SK-N-SH (cell line): ENCODE results near the gene YARS1. TPM values are rescaled to one million over a fixed set of nuclear protein-coding genes. Genes with fewer than 3 reads are reported as not detected.
A peak's percentile ranks its signal among the peaks of the same experiment; 100 is the strongest.

Experiments
- CTCF ChIA-PET: fragments of 300-600, 350-600 bp; formaldehyde crosslinking; extraction: SDS; loops from one replicate; lab custom pipeline; 2021; lab: Yijun Ruan, JAX
- POLR2A ChIA-PET: fragments of 350-600 bp; sonication (Branson Sonifier 250); formaldehyde crosslinking; extraction: SDS; loops from one replicate; lab custom pipeline; 2020; ENCODE audit warnings: antibody characterized with exemption, inconsistent platforms; lab: Yijun Ruan, JAX
- DNase-seq: peaks from one replicate; pipeline ENCODE4 v3.0.0; 2012
- H2AFZ ChIP-seq: fragments of 200-600 bp; sonication (generic); 2 replicates; pipeline ENCODE4 v1.8.1; 2016; ENCODE audit warnings: antibody characterized with exemption, mild to moderate bottlenecking, low read depth
- H3F3A ChIP-seq: fragments of 200-600 bp; sonication (generic); replicated peaks from 2 replicates; pipeline ENCODE3; 2016; ENCODE audit warnings: antibody characterized with exemption, mild to moderate bottlenecking; ENCODE audit not compliant: insufficient read depth
- H3K27ac ChIP-seq, 2 experiments: fragments of 200-500 bp in 1 of 2; fragments of 200-600 bp in 1 of 2; sonication (Bioruptor generic) in 1 of 2; sonication (generic), shearing (Covaris generic) in 1 of 2; 2 replicates each; pipeline versions ENCODE4 v1.5.1 to v1.6.1; 2014 to 2016; ENCODE audit warnings: low read depth in 2 of 2, inconsistent platforms in 1 of 2, low read length in 1 of 2, mild to moderate bottlenecking in 1 of 2, mixed read lengths in 1 of 2
- H3K27me3 ChIP-seq: fragments of 200-600 bp; sonication (generic), shearing (Covaris generic); 2 replicates; pipeline ENCODE4 v1.6.1; 2016; ENCODE audit warnings: mixed run types; ENCODE audit not compliant: insufficient read depth
- H3K36me3 ChIP-seq, 2 experiments: fragments of 200-500 bp in 1 of 2; fragments of 200-600 bp in 1 of 2; sonication (Bioruptor generic) in 1 of 2; sonication (generic) in 1 of 2; replicated peaks in 1 of 2; 2 replicates each; pipeline versions ENCODE3 to v1.5.1; 2014 to 2016; ENCODE audit warnings: low read length in 1 of 2, mild to moderate bottlenecking in 1 of 2; ENCODE audit not compliant: insufficient read depth in 2 of 2, control insufficient read depth in 1 of 2
- H3K4me1 ChIP-seq, 2 experiments: fragments of 200-500 bp in 1 of 2; fragments of 200-600 bp in 1 of 2; sonication (Bioruptor generic) in 1 of 2; sonication (generic), shearing (Covaris generic) in 1 of 2; 2 replicates each; pipeline versions ENCODE4 v1.5.1 to v1.6.1; 2014 to 2016; ENCODE audit warnings: low read depth in 1 of 2, low read length in 1 of 2, mixed run types in 1 of 2; ENCODE audit not compliant: insufficient read depth in 2 of 2, control insufficient read depth in 1 of 2
- H3K4me2 ChIP-seq: fragments of 200-600 bp; sonication (generic), shearing (Covaris generic); 2 replicates; pipeline ENCODE4 v1.6.1; 2017; ENCODE audit warnings: mixed run types
- H3K4me3 ChIP-seq, 2 experiments: fragments of 200-500 bp in 1 of 2; fragments of 200-600 bp in 1 of 2; sonication (Bioruptor generic) in 1 of 2; sonication (generic), shearing (Covaris generic) in 1 of 2; 2 replicates each; pipeline versions ENCODE4 v1.5.1 to v1.8.1; 2014 to 2016; ENCODE audit warnings: low read depth in 2 of 2, inconsistent platforms in 1 of 2, low read length in 1 of 2, mild to moderate bottlenecking in 1 of 2, mixed read lengths in 1 of 2, moderate library complexity in 1 of 2
- H3K79me2 ChIP-seq: fragments of 200-600 bp; sonication (generic); 2 replicates; pipeline ENCODE4 v1.8.1; 2017; ENCODE audit warnings: mild to moderate bottlenecking; ENCODE audit not compliant: insufficient read depth
- H3K9ac ChIP-seq: fragments of 200-600 bp; sonication (generic); 2 replicates; pipeline ENCODE4 v1.6.1; 2017; ENCODE audit warnings: mixed run types
- H3K9me2 ChIP-seq: fragments of 200-600 bp; sonication (generic); 2 replicates; pipeline ENCODE4 v1.6.1; 2017; ENCODE audit warnings: mixed run types
- H3K9me3 ChIP-seq: fragments of 200-600 bp; sonication (generic); 2 replicates; pipeline ENCODE4 v1.6.1; 2017; ENCODE audit warnings: mixed run types, mild to moderate bottlenecking, moderate library complexity
- H4K20me1 ChIP-seq: fragments of 200-600 bp; sonication (generic); 2 replicates; pipeline ENCODE4 v1.6.1; 2017; ENCODE audit warnings: mild to moderate bottlenecking, mixed run types; ENCODE audit not compliant: insufficient read depth
- CTCF ChIP-seq: fragments of 200-600 bp; sonication (generic); IDR thresholded peaks from 2 replicates; pipeline ENCODE4 v1.6.1; 2017; ENCODE audit warnings: antibody characterized with exemption, mild to moderate bottlenecking, moderate library complexity
- EZH2phosphoT487 ChIP-seq: fragments of 200-600 bp; sonication (generic); IDR thresholded peaks from 2 replicates; pipeline ENCODE4 v1.6.1; 2017; ENCODE audit warnings: low read depth, mixed run types, mild to moderate bottlenecking, antibody characterized with exemption, moderate library complexity, borderline replicate concordance
- FOXM1 ChIP-seq: IDR thresholded peaks from 2 replicates; pipeline ENCODE4 v1.4.0; 2012; ENCODE audit warnings: low read depth, mild to moderate bottlenecking
- GABPA ChIP-seq: IDR thresholded peaks from 2 replicates; pipeline ENCODE4 v1.4.0; 2012; ENCODE audit warnings: low read depth, mild to moderate bottlenecking
- JUND ChIP-seq: IDR thresholded peaks from 2 replicates; pipeline ENCODE4 v1.4.0; 2012
- MXI1 ChIP-seq: IDR thresholded peaks from 2 replicates; pipeline ENCODE4 v1.6.1; 2012; ENCODE audit warnings: mild to moderate bottlenecking, low read depth, low read length, improper control_type of control experiment
- NFIC ChIP-seq: IDR thresholded peaks from 2 replicates; pipeline ENCODE4 v1.4.0; 2012; ENCODE audit warnings: borderline replicate concordance
- NRF1 ChIP-seq: IDR thresholded peaks from 2 replicates; pipeline ENCODE4 v1.6.1; 2012; ENCODE audit warnings: low read depth, mild to moderate bottlenecking, low read length
- PBX3 ChIP-seq: IDR thresholded peaks from 2 replicates; pipeline ENCODE4; 2012
- POLR2AphosphoS5 ChIP-seq: IDR thresholded peaks from 2 replicates; pipeline ENCODE4 v1.6.1; 2012; ENCODE audit warnings: low read depth, low read length
- RAD21 ChIP-seq: IDR thresholded peaks from 2 replicates; pipeline ENCODE4 v1.6.1; 2012; ENCODE audit warnings: mild to moderate bottlenecking, low read length
- RCOR1 ChIP-seq: fragments of 150-350 bp; IDR thresholded peaks from 2 replicates; pipeline ENCODE4 v1.6.1; 2017; ENCODE audit warnings: antibody characterized with exemption, low read length
- REST ChIP-seq: IDR thresholded peaks from 2 replicates; pipeline ENCODE4 v1.6.1; 2012; ENCODE audit warnings: mild to moderate bottlenecking, low read depth, low read length, moderate library complexity
- RFX5 ChIP-seq: IDR thresholded peaks from 2 replicates; pipeline ENCODE4 v1.6.1; 2012; ENCODE audit warnings: mild to moderate bottlenecking, improper control_type of control experiment, low read length
- RXRA ChIP-seq: IDR thresholded peaks from 2 replicates; pipeline ENCODE4 v1.4.0; 2012; ENCODE audit warnings: low read depth, mild to moderate bottlenecking, borderline replicate concordance
- SMC3 ChIP-seq: IDR thresholded peaks from 2 replicates; pipeline ENCODE4 v1.6.1; 2012; ENCODE audit warnings: low read depth, low read length, improper control_type of control experiment
- TCF12 ChIP-seq: IDR thresholded peaks from 2 replicates; pipeline ENCODE4 v1.4.0; 2012
- YY1 ChIP-seq: IDR thresholded peaks from 2 replicates; pipeline ENCODE4 v1.4.0; 2012; ENCODE audit warnings: low read depth, mild to moderate bottlenecking
- WGBS: methylation state at CpG from one replicate; pipeline ENCODE4 v1.1.6; 2017; ENCODE audit warnings: low lambda C conversion rate; 5-methylcytosine and 5-hydroxymethylcytosine counted together
- polyA plus RNA-seq, 3 experiments: library from polyadenylated mRNA; depleted of rRNA; stranded (reverse); fragments of >200 nt; gene quantifications; 2 replicates each; pipeline ENCODE4 v1.2.3, GENCODE V29; 2012

YARS1 gene
- polyA plus RNA-seq, 1 of the 3 experiments (the other 2 are of a cell fraction) = 46.3 TPM

- TF ChIP-seq POLR2AphosphoS5 (no peak; the same call in 1 of the 2 replicates), CTCF (no peak), MXI1 (peak; percentile 100), EZH2phosphoT487 (no peak), NRF1 (peak; percentile 48; the same call in 1 of the 2 replicates), FOXM1 (no peak), GABPA (peak; percentile 82), RAD21 (no peak), RFX5 (no peak), RCOR1 (0 out of 2 replicates have a peak, but pooled peaks have one; percentile 66), YY1 (peak; percentile 86)
Measured at GRCh38 chr1:32817159-32817814, at the start of gene YARS1, which contains the start of gene S100PBP (continued).

GRCh38 chr1:32865639-32866405, 48.7 kb upstream of the YARS1 start:
- no peaks in the 10 kb centered on the region for H3K79me2 ChIP-seq
- H3F3A ChIP-seq = no peaks in the 10 kb centered on the region
- ChIA-PET POLR2A (no interaction called here), CTCF (interaction anchor here (1.1 to 1.7 kb wide), 3 partner anchors 11 to 221 kb away, joined by 3 to 4 read pairs (median 4); no protein-coding TSS in a partner anchor)
- H3K4me1 ChIP-seq = peaks cover 0 to 5% of the 10 kb centered on the region in 2 experiments; a peak in 1 of 4 replicates
- DNase-seq = no peak
- H3K4me2 ChIP-seq = no peak overlapping the region
- H3K36me3 ChIP-seq = peaks cover 0 to 16% of the 10 kb centered on the region in 2 experiments
- H3K27me3 ChIP-seq = no peaks in the 10 kb centered on the region
- H2AFZ ChIP-seq = no peak overlapping the region
- H3K9me2 ChIP-seq = no peaks in the 10 kb centered on the region
- no peak for TF ChIP-seq TCF12
- no peak for TF ChIP-seq JUND
- no peak for TF ChIP-seq PBX3
- no peak for TF ChIP-seq RXRA
- TF ChIP-seq REST = no peak
- TF ChIP-seq POLR2AphosphoS5 = no peak
- TF ChIP-seq EZH2phosphoT487 = no peak
- TF ChIP-seq NFIC = no peak
- TF ChIP-seq SMC3 = no peak
- no peaks in the 10 kb centered on the region for H4K20me1 ChIP-seq
- no peak overlapping the region for H3K4me3 ChIP-seq
- H3K9ac ChIP-seq = no peak overlapping the region
- no peak overlapping the region for H3K27ac ChIP-seq
- no peaks in the 10 kb centered on the region for H3K9me3 ChIP-seq
- WGBS = 61% methylated on average over 3 of the region's 3 CpGs
